HG03460 (cell line): ENCODE measurements around the gene ABCC5.

Experiments
- ATAC-seq: cut with Tn5 transposase; IDR thresholded peaks from one replicate; pipeline ENCODE4 v1.9.1; 2021; ENCODE audit not compliant: unreplicated experiment

ABCC5 gene

GRCh38 chr3:183930086-183930485 lies 87.6 kb downstream of the ABCC5 start:
- ATAC-seq, result no peak

GRCh38 chr3:183927059-183927458 lies 90.6 kb downstream of the ABCC5 start:
- ATAC-seq, result no peak

- ATAC-seq, result no peak
These were observed 92.7 kb downstream of the ABCC5 start for GRCh38 chr3:183924956-183925355.

GRCh38 chr3:183924543-183924942 lies 93.1 kb downstream of the ABCC5 start:
- no peak for ATAC-seq

GRCh38 chr3:183922421-183922820 lies 95.3 kb downstream of the ABCC5 start:
- ATAC-seq, result no peak

- no peak for ATAC-seq
These were observed 96.6 kb downstream of the ABCC5 start for GRCh38 chr3:183921096-183921495.

- ATAC-seq, result no peak
These were observed 97.3 kb downstream of the ABCC5 start for GRCh38 chr3:183920416-183920815.

GRCh38 chr3:183918178-183918577 lies 99.5 kb downstream of the ABCC5 start:
- no peak for ATAC-seq

GRCh38 chr3:183917776-183918175 lies 99.9 kb downstream of the ABCC5 start:
- ATAC-seq, result no peak

GRCh38 chr3:183914856-183915255 lies 102.8 kb downstream of the ABCC5 start:
- ATAC-seq, result no peak

GRCh38 chr3:183913580-183913920 lies 104.1 kb downstream of the ABCC5 start:
- ATAC-seq, result no peak

- no peak for ATAC-seq
These were observed 104.6 kb downstream of the ABCC5 start for GRCh38 chr3:183912895-183913579.

- no peak for ATAC-seq
These were observed 105.7 kb downstream of the ABCC5 start for GRCh38 chr3:183911763-183912506.

GRCh38 chr3:183911087-183911486 lies 106.6 kb downstream of the ABCC5 start:
- no peak for ATAC-seq

- ATAC-seq, result no peak
These were observed 108.6 kb downstream of the ABCC5 start for GRCh38 chr3:183909030-183909600.

GRCh38 chr3:183907911-183908331 lies 109.8 kb downstream of the ABCC5 start:
- no peak for ATAC-seq

GRCh38 chr3:183907176-183907575 lies 110.5 kb downstream of the ABCC5 start:
- ATAC-seq, result no peak

GRCh38 chr3:183906234-183906921 lies 111.3 kb downstream of the ABCC5 start:
- no peak for ATAC-seq

GRCh38 chr3:183904833-183905780 lies 112.6 kb downstream of the ABCC5 start:
- ATAC-seq, result no peak

- ATAC-seq, result no peak
These were observed 119.7 kb downstream of the ABCC5 start for GRCh38 chr3:183898028-183898431.

GRCh38 chr3:183897606-183898005 lies 120.1 kb downstream of the ABCC5 start:
- no peak for ATAC-seq
